ENCODE results near the gene PLP1.

Gene PLP1

DNA sequence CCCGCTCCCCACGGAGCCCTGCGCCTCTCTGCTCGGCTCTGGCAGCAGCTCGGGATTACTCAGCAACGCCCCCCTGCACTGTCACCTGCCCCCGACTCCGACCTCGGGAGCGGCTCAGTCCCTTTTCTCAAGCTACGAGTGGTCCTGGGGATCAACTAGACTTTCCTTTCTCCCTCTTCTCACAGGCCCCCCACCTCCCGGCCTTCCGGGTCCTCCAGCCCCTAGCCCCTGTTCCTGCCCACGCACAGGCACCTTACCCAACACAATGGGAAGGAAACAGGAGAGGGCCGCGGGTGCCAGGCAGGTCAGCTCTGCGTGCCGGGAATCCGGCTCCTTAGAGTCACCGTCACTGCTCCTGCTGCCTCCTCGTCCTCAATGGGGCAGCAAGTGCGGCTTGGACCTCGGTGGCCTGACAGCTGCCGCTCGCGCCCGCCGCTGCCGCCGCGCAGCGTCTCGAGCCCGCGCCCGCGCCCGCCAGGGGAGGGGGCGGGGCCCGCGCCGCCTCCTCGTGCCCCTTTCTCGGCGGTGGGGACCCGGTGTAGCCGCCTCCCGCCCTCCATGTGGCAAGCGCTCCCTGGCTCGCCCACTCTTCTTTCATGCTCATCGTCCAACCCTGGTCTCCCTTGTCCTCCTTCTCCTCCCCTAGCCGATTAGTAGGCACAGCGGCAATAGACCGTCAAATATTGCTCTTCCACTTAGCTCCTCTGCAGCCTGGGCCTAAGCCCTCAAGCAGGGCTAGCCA is 55.3 kb downstream of the PLP1 start, which contains the start of gene RAB9B:
RAB9B (minus strand) TSS at position 455 of the 742 bp plus-strand sequence. CDS start 6,473 bp downstream, outside the sequence.
- ATAC-seq = peak; percentile 79 to 94

DNA sequence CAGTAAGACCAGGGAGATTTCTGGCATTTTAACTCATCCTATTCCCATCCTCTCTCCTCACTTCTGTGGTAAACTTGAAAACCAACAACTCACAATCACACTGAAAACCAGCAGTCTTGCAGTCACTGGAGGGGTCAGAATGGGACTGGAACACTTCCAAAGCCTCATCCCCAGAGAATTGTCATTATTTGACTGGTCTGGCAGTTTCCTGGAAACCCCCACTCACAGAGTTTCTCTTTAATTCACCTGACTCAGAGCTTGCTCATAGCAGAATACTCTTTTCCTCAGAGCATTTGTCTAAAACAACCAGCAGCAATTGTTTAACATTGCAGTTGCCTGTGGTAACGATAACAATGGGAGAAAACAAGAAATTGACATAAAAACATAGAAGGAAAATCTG is 62.8 kb downstream of the PLP1 start:
- ATAC-seq = peak; percentile 44 to 45

Measured in activated CD4-positive, CD25-positive, alpha-beta regulatory T cell treated with anti-CD3 and anti-CD28 coated beads, Interleukin-2, amount 50 U/mL, for 24 hours (primary cell).